PC-9 (cell line): ENCODE data around the gene HTR3B.

Experiments used
- CTCF ChIP-seq: fragments of 200-600 bp; sonication (generic); conservative IDR thresholded peaks from 2 replicates; pipeline ENCODE4 v1.6.1; 2017; ENCODE audit warnings: mixed run types, antibody characterized with exemption, mild to moderate bottlenecking, moderate library complexity
- EZH2 ChIP-seq: fragments of 200-600 bp; sonication (generic); IDR thresholded peaks from 2 replicates; pipeline ENCODE4 v1.8.0; 2017; ENCODE audit warnings: antibody characterized with exemption, low read depth

- TF ChIP-seq CTCF (no peak), EZH2 (no peak)
These were observed 33.3 kb upstream of the HTR3B start for GRCh38 chr11:113871336-113871735.
